Esophagus squamous epithelium (tissue), 4 donors: ENCODE data around the gene TFF3.

ENCODE experiments used
- CTCF ChIP-seq, 6 experiments: fragments of 450-650 bp in 4 of 6; fragments of 200-600 bp in 2 of 6; sonication (generic) in 2 of 6; IDR thresholded peaks; one replicate each; pipeline ENCODE4 v1.5.1; 2016 to 2019; ENCODE audit warnings: antibody characterized with exemption in 6 of 6, mild to moderate bottlenecking in 4 of 6, moderate library complexity in 4 of 6
- POLR2A ChIP-seq, 4 donors: fragments of 450-650 bp; IDR thresholded peaks; one replicate each; pipeline ENCODE4 v1.6.1; 2017; ENCODE audit warnings: antibody characterized with exemption in 4 of 4, mild to moderate bottlenecking in 4 of 4, moderate library complexity in 3 of 4

DNA sequence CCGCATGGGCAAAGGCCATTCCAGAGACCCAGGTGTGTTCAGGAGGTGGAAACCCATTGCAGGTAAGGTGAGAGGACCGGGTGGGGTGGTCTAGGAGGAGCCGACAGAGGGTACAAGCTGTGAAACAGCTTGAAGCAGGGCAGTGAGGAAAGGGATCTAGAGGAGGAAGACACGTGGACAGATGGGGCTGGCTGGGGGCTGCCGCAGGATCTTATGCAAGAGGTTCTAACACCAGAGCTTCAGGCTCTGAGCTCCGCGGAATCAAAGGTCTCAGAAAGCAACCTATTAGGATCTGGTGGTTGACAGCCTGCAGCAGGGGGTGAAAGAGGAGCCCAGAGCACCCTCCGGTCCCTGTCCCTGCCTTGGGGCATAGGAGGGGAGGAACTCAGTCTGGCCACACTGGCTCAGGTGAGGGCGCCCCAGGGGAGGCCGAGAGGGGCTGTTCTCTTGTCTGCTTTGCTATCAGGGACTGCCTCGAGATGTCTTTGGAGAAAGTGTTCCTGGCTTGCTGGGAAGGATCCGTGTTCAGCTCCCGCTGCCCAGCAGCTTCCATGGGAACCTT, 49.2 kb upstream of the TFF3 start:
- TF ChIP-seq POLR2A (IDR thresholded peaks at IDR 0.05) (no peak), CTCF (IDR thresholded peaks at IDR 0.05) (no peak)
